Lung (tissue), 12 donors: ENCODE results near the gene PFN1. TPM values are rescaled to one million over a fixed set of nuclear protein-coding genes. Genes with fewer than 3 reads are reported as not detected.

Experiments
- ATAC-seq: fragments of 200-7000 bp; cut with Tn5 transposase; one replicate; pipeline ENCODE4 v1.9.1; 2020; ENCODE audit warnings: moderate number of reproducible peaks; ENCODE audit not compliant: insufficient read depth, low FRiP score
- DNase-seq, 3 donors: peaks; one replicate each; pipeline ENCODE4 v3.0.0-alpha.2; 2013 to 2017
- H3K27ac ChIP-seq, 2 donors: one replicate each; pipeline ENCODE4 v1.5.1; 2013; ENCODE audit warnings: mild to moderate bottlenecking in 2 of 2, moderate library complexity in 2 of 2, control low read depth in 1 of 2, inconsistent platforms in 1 of 2, low read depth in 1 of 2, low read length in 1 of 2
- H3K27me3 ChIP-seq, 3 donors: one replicate each; pipeline ENCODE4 v1.5.1; 2013; ENCODE audit warnings: low read length in 2 of 3; ENCODE audit not compliant: control insufficient read depth in 3 of 3, insufficient read depth in 3 of 3
- H3K36me3 ChIP-seq, 4 donors: one replicate each; pipeline ENCODE4 v1.5.1; 2013; ENCODE audit warnings: low read length in 4 of 4, mild to moderate bottlenecking in 1 of 4, moderate library complexity in 1 of 4; ENCODE audit not compliant: control insufficient read depth in 4 of 4, insufficient read depth in 4 of 4
- H3K4me1 ChIP-seq, 5 donors: one replicate each; pipeline ENCODE4 v1.5.1; 2013; ENCODE audit warnings: low read length in 5 of 5, mild to moderate bottlenecking in 2 of 5, moderate library complexity in 1 of 5; ENCODE audit not compliant: control insufficient read depth in 5 of 5, insufficient read depth in 5 of 5
- H3K4me3 ChIP-seq: one replicate; pipeline ENCODE4 v1.5.1; 2013; ENCODE audit warnings: mild to moderate bottlenecking, control low read depth, moderate library complexity
- H3K9ac ChIP-seq, 2 donors: one replicate each; pipeline ENCODE4 v1.5.1; 2013; ENCODE audit warnings: low read length in 2 of 2, control low read depth in 1 of 2; ENCODE audit not compliant: insufficient read depth in 1 of 2
- H3K9me3 ChIP-seq, 4 donors: one replicate each; pipeline ENCODE4 v1.5.1; 2013; ENCODE audit warnings: low read length in 3 of 4, mild to moderate bottlenecking in 1 of 4, moderate library complexity in 1 of 4; ENCODE audit not compliant: control insufficient read depth in 4 of 4, insufficient read depth in 3 of 4
- CTCF ChIP-seq: IDR thresholded peaks from 2 replicates; pipeline ENCODE4 v1.5.1; 2012; ENCODE audit warnings: mild to moderate bottlenecking; ENCODE audit errors: control extremely low read depth, extremely low read depth
- WGBS, 2 donors: extraction: QIAGEN DNeasy Blood & Tissue Kit; methylation state at CpG; one replicate each; pipeline ENCODE4 v1.1.7; 2013; 5-methylcytosine and 5-hydroxymethylcytosine counted together
- polyA plus RNA-seq, 2 donors: library from polyadenylated mRNA; stranded (reverse); fragments of 200-250 nt; gene quantifications; one replicate each; pipeline ENCODE4 v1.2.1, GENCODE V29; 2013
- total RNA-seq, 2 donors: library from RNA; depleted of rRNA in 1 of 2; stranded (reverse); fragments of >200 nt in 1 of 2; gene quantifications; one replicate each; pipeline ENCODE4 v1.2.1, GENCODE V29; 2014 to 2021
- donor health status: control.
- donor health status: control.
- donor health status: Bipolar disorder and iron deficiency.
- donor health status: healthy.
- donor health status: DM: yes; HTN: yes; CAD: no.

The PFN1 gene
- total and polyA plus RNA-seq, 4 donors: 461 to 2,264 (median 749) TPM

- Histone ChIP-seq H3K27me3 (no peaks in the 10 kb centered on the region), H3K4me1 (peaks cover 4 to 34% (median 13%) of the 10 kb centered on the region in 5 donors), H3K4me3 (no peak overlapping the region), H3K27ac (peak overlapping the region in 1 of 2 donors; percentile 47), H3K36me3 (peaks cover 5 to 20% (median 16%) of the 10 kb centered on the region in 4 donors), H3K9me3 (no peaks in the 10 kb centered on the region), H3K9ac (no peak overlapping the region)
- WGBS, 2 donors: 92 to 97% methylated on average over 11 of the region's 11 CpGs
- DNase-seq (no peak), ATAC-seq (no peak)
- no peak for TF ChIP-seq CTCF
These were observed 10.2 kb downstream of the PFN1 start for GRCh38 chr17:4938069-4938491.

GRCh38 chr17:4937553-4937952 is 10.8 kb downstream of the PFN1 start:
- ATAC-seq (no peak), DNase-seq (no peak)
- H3K9ac ChIP-seq: no peak overlapping the region
- H3K27me3 ChIP-seq: no peaks in the 10 kb centered on the region
- no peak overlapping the region for H3K4me3 ChIP-seq
- H3K4me1 ChIP-seq: peaks cover 4 to 34% (median 13%) of the 10 kb centered on the region in 5 donors
- peaks cover under 1 to 16% (median 12%) of the 10 kb centered on the region in 4 donors for H3K36me3 ChIP-seq
- no peaks in the 10 kb centered on the region for H3K9me3 ChIP-seq
- 94 to 96% methylated on average over 16 of the region's 16 CpGs for WGBS, 2 donors
- TF ChIP-seq CTCF: no peak
- no peak overlapping the region for H3K27ac ChIP-seq

- TF ChIP-seq CTCF: no peak
- H3K36me3 ChIP-seq: peaks cover 0 to 13% (median 10%) of the 10 kb centered on the region in 4 donors
- H3K9me3 ChIP-seq: no peaks in the 10 kb centered on the region
- 92% methylated on average over 3 of the region's 3 CpGs for WGBS, 2 donors
- H3K9ac ChIP-seq: no peak overlapping the region
- no peak overlapping the region for H3K27ac ChIP-seq
- H3K4me1 ChIP-seq: peaks cover 4 to 29% (median 10%) of the 10 kb centered on the region in 5 donors
- DNase-seq (no peak), ATAC-seq (no peak)
- no peaks in the 10 kb centered on the region for H3K27me3 ChIP-seq
- H3K4me3 ChIP-seq: no peak overlapping the region
These were observed 11.9 kb downstream of the PFN1 start for GRCh38 chr17:4936436-4936835.

GRCh38 chr17:4935650-4936049 is 12.7 kb downstream of the PFN1 start:
- Histone ChIP-seq H3K36me3 (peaks cover 0 to 13% (median 10%) of the 10 kb centered on the region in 4 donors), H3K27ac (peak overlapping the region in 1 of 2 donors; percentile 37), H3K9ac (no peak overlapping the region), H3K4me3 (no peak overlapping the region), H3K4me1 (peaks cover 4 to 21% (median 7%) of the 10 kb centered on the region in 5 donors), H3K27me3 (no peaks in the 10 kb centered on the region), H3K9me3 (no peaks in the 10 kb centered on the region)
- ATAC-seq: no peak
- no peak for DNase-seq
- TF ChIP-seq CTCF: no peak
